RWPE1 (cell line): ENCODE results near the gene ACVR2B.

Experiments
- CTCF ChIA-PET: fragments of 350-600 bp; sonication (Branson Sonifier 250); formaldehyde crosslinking; extraction: SDS; loops from one replicate; lab custom pipeline; 2021; lab: Yijun Ruan, JAX
- POLR2A ChIA-PET: fragments of 400-600 bp; formaldehyde crosslinking; extraction: SDS; loops from one replicate; lab custom pipeline; 2020; ENCODE audit warnings: antibody characterized with exemption; ENCODE audit not compliant: low non-redundant PET; lab: Yijun Ruan, JAX
- DNase-seq: peaks from one replicate; pipeline ENCODE4 v3.0.0; 2012; ENCODE audit warnings: low spot score
- H3K27ac ChIP-seq: fragments of 450-650 bp; 2 replicates; pipeline ENCODE4 v1.5.1; 2017
- CTCF ChIP-seq: fragments of 450-650 bp; conservative IDR thresholded peaks from 2 replicates; pipeline ENCODE4 v1.5.1; 2017; ENCODE audit warnings: low read depth, mild to moderate bottlenecking

ACVR2B gene

DNA sequence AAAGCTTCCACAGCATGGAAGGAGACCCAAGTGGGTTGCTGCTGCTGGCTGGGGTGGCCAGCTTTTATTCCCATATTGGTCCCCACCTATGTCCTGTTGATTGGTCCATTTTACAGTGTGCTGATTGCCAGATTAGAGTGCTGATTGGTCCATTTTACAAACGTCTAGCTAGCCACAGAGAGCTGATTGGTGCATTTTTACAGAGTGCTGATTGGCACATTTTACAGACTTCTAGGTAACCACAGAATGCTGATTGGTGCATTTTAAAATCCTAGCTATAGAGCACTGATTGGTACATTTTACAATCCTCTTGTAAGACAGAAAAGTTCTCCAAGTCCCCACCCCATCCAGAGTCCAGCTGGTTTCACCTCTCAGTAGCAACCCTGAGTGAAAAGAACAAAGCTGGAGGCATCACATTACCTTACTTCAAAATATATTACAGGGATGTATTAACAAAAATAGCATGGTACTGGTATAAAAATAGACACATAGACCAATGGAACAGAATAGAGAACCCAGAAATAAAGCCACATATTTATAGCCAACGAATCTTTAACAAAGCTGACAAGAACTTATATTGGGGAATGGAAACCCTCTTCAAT lies 7.5 kb upstream of the ACVR2B start:
- no peak for TF ChIP-seq CTCF
- ChIA-PET POLR2A (no interaction called here), CTCF (no interaction called here)
- no peak for DNase-seq
- no peak overlapping the region for H3K27ac ChIP-seq

DNA sequence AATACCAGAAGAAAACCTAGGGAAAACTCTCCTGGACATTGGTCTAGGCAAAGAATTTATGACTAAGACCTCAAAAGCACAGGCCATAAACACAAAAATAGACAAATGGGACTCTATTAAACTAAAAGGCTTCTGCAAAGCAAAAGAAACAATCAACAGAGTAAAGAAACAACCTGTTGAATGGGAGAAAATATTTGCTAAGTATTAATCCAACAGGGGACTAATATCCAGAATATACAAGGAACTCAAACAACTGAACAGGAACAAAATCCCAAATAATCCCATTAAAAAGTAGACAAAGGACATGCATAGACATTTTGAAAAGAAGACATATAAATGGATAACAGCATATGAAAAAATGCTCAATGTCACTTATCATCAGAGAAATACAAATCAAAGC lies 6.9 kb upstream of the ACVR2B start:
- CTCF ChIA-PET: no interaction called here
- POLR2A ChIA-PET: no interaction called here
- TF ChIP-seq CTCF: no peak
- no peak overlapping the region for H3K27ac ChIP-seq
- DNase-seq: no peak

GRCh38 chr3:38450853-38451252 lies 2.8 kb upstream of the ACVR2B start:
- H3K27ac ChIP-seq: no peak overlapping the region
- POLR2A ChIA-PET: no interaction called here
- CTCF ChIA-PET: no interaction called here
- DNase-seq: no peak
- no peak for TF ChIP-seq CTCF

GRCh38 chr3:38453913-38454177 lies 155 bp downstream of the ACVR2B start:
- no peak for DNase-seq
- ChIA-PET POLR2A (no interaction called here), CTCF (no interaction called here)
- peak overlapping the region; percentile 86 for H3K27ac ChIP-seq
- TF ChIP-seq CTCF: no peak

- CTCF ChIA-PET: no interaction called here
- peak; percentile 35 for DNase-seq
- peak overlapping the region; percentile 86 for H3K27ac ChIP-seq
Measured at GRCh38 chr3:38454178-38454883, 641 bp downstream of the ACVR2B start.

More at GRCh38 chr3:38454178-38454883, 641 bp downstream of the ACVR2B start:
- TF ChIP-seq CTCF: no peak
- POLR2A ChIA-PET: no interaction called here
